ENCODE measurements around the gene TMED1.
"Not testable (repeated sequence)": the region's sequence is repeated elsewhere in the genome, so short reads cannot be mapped to it uniquely, and the experiment has no call there.

The TMED1 gene

DNA sequence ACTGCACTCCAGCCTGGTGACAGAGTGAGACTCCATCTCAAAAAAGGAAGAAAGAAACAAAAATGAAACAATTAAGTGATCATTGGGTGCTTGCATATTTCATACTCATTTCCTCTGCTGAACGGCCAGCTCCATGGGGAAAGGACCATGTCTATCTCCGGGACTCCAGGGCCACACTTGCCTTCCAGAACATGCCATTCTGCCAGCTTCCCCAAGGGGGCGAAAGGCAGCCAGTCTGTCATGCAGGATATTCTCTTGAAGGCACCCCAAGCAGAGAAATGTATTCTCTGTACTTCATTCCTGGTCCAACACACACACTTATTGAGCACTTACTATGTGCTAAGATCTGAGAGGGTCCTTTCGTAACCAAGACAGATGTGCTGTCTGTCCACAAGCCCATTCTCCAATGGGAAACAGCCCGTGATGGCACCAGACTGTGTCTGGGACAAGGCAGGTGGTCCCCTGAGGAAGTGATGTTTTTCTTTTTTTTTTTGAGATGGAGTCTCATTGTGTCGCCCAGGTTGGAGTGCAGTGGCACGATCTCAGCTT is 25.2 kb upstream of the TMED1 start:
- no peak for DNase-seq

- no peak for DNase-seq
Observed at GRCh38 chr19:10858204-10858828, 22.3 kb upstream of the TMED1 start.

DNA sequence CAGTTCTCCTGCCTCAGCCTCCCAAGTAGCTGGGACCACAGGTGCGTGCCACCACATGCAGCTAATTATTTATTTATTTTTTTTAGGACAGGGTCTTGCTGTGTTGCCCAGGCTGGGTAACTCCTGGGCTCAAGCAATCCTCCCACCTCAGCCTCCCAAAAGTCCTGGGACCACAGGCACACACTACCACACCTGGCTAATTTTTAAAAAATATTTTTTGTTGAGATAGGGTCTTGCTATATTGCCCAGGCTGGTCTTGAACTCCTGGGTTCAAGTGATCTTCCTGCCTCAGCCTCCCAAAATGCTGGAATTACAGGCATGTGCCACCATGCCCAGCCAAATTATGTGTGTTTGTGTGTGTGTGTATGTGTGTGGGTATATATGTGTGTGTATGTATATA is 20.9 kb upstream of the TMED1 start:
- not testable (repeated sequence) for DNase-seq

GRCh38 chr19:10855879-10856522 is 20.0 kb upstream of the TMED1 start:
- DNase-seq = no peak

- no peak for DNase-seq
Observed at GRCh38 chr19:10854350-10855089, 18.5 kb upstream of the TMED1 start.

DNA sequence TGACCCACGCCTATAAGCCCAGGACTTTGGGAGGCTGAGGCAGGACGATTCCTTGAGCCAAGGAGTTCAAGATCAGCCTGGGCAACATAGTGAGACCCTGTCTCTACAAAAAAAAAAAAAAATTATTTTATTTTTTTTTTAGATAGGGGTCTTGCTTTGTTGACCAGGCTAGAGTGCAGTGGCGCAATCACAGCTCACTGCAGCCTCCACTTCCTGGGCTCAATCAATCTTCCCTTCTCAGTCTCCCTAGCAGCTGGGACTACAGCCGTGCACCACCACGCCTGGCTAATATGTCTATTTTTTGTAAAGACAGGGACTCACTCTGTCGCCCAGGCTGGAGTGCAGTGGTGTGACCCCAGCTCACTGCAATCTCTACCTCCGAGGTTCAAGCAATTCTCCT is 16.9 kb upstream of the TMED1 start:
- no peak for DNase-seq

DNA sequence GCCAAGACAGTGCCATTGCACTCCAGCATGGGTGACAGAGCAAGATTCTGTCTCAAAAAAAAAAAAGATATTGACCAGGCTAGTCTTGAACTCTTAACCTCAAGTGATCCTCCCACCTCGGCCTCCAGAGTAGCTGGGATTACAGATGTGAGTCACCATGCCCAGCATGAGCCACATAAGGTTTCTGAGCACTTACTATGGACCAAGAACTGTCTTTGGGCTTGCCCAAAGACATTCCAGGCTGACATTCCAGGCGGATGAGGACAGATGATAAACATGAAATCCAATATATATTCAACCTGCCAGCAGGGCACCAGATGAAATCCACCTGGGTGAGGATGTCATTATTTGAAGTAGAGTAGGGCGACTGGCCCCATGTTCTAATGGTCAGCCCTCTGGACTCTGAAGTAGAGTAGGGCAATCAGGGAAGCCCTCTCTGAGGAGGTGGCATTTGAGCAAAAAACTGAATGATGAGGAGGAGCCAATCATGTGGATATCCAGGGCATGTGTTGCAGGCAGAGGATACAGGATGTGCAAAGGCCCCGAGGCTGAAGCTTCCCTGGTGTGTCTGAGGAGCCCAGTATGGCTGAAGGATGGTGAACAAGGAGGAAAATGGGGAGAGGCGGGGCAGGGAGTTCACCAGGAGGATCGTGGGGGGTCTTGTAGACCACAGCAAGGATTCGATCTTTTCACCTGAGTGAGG is 16.2 kb upstream of the TMED1 start:
- DNase-seq = no peak

GRCh38 chr19:10850631-10851030 is 14.6 kb upstream of the TMED1 start:
- no peak for DNase-seq

DNA sequence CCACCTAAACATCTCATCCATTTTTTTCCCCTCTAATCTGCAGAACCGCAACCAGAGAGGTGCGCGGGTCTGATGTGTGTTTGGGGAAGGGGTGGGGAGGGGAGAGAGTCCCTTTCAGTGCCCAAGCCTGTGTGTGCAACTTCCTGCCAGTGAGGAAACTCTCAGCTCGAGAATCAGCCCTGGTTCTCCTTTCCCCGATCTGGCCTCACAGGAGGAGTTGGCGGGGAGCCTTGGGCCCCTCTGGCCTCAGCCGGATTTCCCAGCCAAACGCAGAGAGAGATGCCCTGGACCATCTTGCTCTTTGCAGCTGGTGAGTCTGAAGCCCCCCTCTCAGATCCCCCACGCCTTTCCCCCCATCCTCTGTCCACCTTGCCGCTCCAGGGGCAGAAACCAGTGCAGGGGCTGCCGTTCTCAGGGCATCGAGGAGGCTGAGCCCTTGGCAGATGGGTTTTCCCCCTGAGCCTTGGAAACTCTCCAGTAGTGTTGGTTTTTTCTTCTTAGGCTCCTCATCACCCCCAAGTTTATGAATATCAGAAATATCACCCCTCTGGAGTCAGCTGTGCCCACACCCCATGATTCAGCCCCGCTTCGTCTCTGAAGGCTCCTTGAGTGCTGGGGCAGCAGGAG is 12.3 kb upstream of the TMED1 start, which contains the start of gene C19orf38:
Gene C19orf38 (plus strand): TSS at position 186 of the 627 bp plus-strand sequence. CDS start 94 bp downstream, at position 280.
- no peak for DNase-seq

GRCh38 chr19:10846500-10847202 is 10.6 kb upstream of the TMED1 start:
- DNase-seq = no peak

DNA sequence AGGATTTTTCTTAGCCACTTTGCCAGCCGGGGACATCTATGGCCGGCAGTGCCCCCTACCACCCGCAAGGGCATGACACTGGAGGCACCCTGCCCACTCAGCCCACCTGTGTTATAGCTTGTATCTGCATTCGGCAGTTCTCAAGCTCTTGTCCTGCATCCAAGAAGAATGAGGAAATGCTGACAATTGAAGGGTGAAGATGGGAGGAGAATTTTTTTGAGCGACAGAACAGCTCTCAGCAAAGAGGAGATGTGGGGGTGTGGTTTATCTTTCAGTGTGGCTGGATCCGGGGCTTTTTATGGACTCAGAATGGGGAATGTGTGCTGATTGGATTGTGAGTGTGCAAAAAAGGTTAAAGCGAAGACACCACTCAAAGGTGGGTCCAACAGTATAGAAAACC is 6.8 kb upstream of the TMED1 start:
- no peak for DNase-seq

- no peak for DNase-seq
Observed at GRCh38 chr19:10839114-10840050, 3.4 kb upstream of the TMED1 start.

- no peak for DNase-seq
Observed at GRCh38 chr19:10838377-10838776, 2.4 kb upstream of the TMED1 start.

DNA sequence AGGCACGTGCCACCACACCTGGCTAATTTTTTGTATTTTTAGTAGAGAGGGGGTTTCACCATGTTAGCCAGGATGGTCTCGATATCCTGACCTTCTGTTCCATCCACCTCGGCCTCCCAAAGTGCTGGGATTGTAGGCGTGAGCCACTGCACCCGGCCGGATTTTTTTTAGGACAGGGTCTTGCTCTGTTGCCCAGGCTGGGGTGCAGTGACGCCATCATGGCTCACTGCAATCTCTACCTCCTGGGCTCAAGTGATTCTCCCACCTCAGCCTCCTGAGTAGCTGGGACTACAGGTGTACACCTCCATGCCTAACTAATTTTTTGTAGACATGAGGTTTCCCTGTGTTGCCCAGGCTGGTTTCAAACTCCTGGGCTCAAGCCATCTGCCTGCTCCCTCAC is 1.6 kb upstream of the TMED1 start:
- DNase-seq = not testable (repeated sequence)

GRCh38 chr19:10836479-10837330 is 693 bp upstream of the TMED1 start:
- DNase-seq = peak; percentile 99

DNA sequence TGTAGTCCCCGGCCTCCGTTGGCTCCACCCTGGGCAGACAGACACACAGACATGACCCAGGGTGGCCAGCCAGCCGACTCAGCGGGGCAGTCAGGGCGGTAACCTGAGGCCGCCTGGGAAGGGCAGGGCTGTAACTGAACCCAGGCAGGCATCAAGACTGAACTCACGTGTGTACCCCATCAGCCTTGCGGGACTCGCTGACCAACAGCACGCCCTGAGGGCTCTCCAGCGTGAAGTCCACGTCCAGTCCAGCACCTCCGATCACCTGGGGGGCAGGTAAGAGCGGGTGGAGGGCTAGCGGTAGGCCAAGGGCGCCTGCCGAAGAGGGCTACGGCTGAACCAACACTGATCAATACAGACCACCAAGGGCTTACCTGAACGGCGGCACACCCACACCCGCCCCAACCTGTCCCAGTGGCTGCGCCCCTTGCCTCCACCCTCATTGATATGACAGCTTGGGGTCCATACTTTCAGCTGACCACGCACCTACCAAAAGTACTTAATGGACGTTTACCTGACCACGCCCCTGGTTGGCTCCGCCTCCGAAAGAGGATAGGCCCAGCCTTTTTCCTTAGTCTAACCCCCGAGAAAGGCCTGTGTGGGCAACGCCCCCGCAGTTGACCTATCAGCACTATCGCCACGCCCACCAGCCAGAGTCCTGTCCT is 791 bp downstream of the TMED1 start:
- DNase-seq = no peak

- DNase-seq = no peak
Observed at GRCh38 chr19:10832939-10833296, 3.1 kb downstream of the TMED1 start.

- no peak for DNase-seq
Observed at GRCh38 chr19:10831987-10832938, 3.7 kb downstream of the TMED1 start.
